HG03064 (cell line): ENCODE measurements around the gene OASL.
A peak's percentile ranks its signal among the peaks of the same experiment; 100 is the strongest.
"Not testable (repeated sequence)": the region's sequence is repeated elsewhere in the genome, so short reads cannot be mapped to it uniquely, and the experiment has no call there.

Experiments used
- ATAC-seq: cut with Tn5 transposase; IDR thresholded peaks from one replicate; pipeline ENCODE4 v1.9.1; 2021; ENCODE audit warnings: low read depth; ENCODE audit not compliant: unreplicated experiment

OASL gene

DNA sequence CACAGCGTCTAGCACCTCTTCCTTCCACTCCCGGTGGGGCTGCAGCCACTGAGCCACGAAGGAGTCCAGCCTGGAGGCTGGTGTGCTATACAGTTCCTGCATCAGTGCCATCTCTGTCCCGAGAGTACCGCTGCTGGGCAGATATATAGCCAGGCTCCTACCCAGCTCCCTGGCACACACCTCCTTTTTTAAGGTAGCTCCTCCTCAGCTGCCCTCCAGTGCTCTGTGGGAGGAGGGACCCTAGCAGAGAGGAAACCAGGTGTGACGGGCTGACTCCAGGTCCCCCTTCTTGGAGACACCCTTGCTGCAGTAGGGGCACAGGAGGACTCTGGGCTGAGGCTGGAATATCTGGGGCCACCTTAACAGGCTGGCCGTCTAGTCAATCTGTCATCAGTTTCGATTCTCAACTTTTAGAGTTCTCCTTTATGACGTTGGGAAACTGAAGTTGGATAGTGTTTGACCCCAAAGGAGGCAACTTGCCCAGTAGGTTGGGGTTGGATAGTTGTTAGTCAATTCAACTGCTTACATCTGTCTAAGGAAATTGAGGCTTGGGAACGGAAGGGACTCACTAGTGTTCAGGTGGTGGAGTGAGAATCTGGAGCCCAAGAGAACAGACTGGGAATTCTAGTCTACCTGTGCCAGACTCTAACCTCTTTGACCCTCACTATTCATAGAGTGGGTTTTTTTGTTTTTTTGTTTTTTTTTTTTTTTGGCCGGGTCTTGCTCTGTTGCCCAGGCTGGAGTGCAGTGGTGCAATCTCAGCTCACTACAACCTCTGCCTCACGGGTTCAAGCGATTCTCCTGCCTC, at the start of gene OASL:
Gene OASL, minus strand, starts transcription at position 386 of the 808 bp plus-strand sequence. Its CDS starts 275 bp downstream, at position 111.
- peak; percentile 70 for ATAC-seq

GRCh38 chr12:121088195-121088585, 49.1 kb upstream of the OASL start:
- ATAC-seq = no peak

DNA sequence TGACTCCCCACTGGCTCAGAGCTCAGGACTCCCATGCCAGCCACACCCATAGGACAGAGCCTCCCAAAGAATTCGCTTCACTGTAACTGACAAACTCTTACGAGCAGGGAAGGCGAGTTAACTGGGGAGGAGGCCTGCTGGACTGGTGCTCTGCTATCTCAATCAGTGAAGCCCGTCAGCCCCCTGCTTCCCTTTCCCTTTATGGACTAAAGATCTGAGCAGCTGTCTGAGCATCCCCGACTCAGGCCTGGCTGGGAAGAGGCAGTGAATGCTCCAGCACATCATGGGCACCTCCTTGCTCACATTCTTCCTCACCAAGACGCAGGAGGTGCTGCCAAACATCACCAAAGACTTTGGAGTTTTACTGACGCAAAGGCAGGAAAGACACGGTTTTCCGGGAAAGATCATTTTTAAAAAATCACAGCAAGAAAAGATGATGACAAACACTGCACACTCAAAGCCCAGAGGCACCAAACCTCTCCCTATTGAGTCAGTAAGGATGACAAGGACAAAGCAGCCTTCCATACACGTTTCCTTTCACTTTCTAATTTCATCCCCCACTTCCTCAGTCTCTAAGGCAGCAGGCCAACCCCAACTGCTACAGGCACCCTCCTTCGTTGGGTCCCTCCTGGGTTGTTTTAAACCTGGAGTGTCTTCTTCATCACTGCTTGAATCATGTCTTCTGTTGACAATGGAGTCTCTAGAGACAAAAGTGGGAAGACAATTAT, 48.6 kb upstream of the OASL start:
- ATAC-seq = no peak

- no peak for ATAC-seq
These were observed 47.8 kb upstream of the OASL start for GRCh38 chr12:121086781-121087295.

DNA sequence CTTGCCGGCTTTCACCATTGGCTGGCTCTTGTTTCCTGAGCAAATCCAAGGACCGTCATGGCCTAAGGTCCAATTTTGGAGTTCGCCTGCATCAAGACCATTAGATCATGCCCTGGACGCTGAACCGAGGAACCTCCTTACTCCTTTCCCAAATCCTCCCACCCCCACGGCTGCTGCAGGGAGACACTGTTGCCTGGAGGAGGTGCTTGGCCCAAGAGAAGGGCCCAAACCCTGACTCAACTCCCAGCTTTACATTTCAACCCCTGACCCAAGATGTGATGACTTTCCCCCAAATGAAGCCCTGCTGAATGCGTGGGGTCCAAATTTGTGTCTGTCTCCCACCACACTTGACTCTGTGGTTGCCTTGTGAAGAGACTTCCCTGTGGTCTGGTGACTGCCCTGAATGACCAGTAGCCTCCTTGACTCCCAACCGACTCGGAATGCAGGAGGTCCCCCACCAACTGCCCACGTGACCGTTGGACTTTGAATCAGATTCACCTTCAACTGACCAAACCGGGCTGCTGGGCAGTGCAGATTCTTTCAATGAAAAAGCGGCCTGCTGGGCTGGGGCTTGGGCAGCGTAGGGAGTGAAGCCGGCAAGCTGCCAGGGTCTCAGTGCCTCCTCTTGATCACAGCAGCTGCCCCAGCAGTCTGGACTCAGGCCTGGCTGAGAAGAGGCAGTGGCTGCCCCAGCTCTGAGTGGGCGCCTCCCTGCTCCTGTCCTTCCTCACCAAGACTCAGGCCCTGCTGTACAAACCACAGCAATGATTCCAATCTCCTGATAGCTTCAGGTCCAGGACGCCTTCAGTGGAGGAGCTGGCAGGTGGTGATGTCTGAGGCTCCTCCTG, 46.7 kb upstream of the OASL start:
- ATAC-seq = no peak

DNA sequence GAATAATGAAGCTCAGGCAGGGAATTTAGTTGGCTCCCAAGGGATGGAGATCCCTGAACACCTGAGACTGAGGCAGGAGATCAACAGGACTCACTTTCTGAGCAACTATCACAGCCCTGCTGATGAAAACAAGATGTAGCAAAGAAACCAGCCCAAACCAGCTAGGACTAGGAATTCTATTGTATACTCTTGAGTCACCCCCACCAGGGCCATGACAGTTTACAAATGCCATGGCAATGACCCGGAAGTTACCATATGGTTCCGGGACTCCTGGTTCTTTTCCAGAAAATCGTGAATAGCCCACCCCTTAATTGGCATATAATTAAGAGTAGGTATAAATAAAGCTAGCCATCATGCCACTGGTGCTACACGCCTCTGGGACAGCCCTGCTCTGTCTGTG, 46.0 kb upstream of the OASL start:
- ATAC-seq = no peak

DNA sequence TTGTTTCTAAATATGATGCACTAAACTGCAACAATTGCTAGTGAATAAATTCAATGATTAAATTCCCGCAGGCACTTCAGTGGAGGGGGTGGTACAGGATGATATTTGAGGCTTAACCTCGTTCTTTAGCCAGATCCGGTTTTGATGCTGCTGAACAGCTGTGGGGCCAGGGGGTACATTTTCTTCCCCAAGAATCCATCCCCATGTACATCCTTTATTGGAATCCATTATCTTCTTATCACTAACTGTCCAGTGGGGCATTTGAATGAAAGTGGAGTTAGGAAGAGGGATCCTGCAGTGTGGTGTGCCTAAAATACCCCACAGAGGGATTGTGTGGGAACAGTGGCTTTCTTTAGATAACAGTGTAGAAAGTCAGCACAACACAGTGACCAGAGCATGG, 45.2 kb upstream of the OASL start:
- no peak for ATAC-seq

DNA sequence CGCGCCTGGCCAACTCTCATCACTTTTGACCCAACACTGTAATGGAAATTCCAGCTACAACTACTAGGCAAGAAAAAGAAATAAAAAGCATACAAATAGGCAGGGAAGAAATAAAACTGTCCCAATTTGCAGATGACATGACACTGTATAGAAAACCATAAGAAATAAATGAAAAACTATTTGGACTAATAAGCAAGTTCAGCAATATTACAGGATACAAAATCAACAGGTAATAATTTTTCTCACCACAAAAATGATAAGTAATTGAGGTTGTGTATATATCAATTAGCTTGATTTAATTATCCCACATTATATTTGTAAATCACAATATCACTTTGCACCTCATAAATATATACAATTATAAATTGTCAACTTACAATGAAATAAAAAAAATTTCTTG, 41.9 kb upstream of the OASL start:
- no peak for ATAC-seq

DNA sequence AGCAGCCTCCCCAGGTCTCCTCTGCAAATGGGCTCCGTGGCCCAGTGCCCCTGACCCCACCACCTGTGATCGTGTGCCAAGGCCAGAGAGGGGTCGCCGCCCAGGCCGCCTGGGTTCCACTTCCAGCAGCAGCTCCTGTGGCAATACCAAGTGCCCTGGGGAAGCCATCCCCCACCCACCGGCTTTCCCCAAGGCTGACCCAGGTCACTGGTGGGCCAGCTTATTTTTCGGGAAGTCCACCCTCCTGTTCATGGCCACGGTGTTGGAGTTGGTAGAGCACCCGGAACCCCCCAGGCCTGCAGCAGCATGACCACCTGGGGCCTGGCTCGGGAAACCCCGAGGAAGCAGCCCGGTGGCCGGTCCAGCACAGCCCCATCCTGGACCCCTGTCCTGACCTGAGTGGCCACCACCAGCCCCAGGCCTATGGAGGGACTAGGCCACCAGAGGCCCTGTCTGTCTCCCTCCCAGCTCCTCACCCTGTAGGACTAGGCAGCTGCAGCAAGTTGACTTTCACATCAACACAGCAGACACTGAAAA, 40.8 kb upstream of the OASL start:
- ATAC-seq = no peak

- not testable (repeated sequence) for ATAC-seq
These were observed 38.4 kb upstream of the OASL start for GRCh38 chr12:121077440-121077839.

- ATAC-seq = not testable (repeated sequence)
These were observed 36.9 kb upstream of the OASL start for GRCh38 chr12:121075911-121076310.

- ATAC-seq = no peak
These were observed 33.1 kb upstream of the OASL start for GRCh38 chr12:121072147-121072546.

- no peak for ATAC-seq
These were observed 30.2 kb upstream of the OASL start for GRCh38 chr12:121069206-121069605.

GRCh38 chr12:121065345-121065744, 26.3 kb upstream of the OASL start:
- ATAC-seq = no peak

GRCh38 chr12:121064586-121064985, 25.5 kb upstream of the OASL start:
- not testable (repeated sequence) for ATAC-seq

DNA sequence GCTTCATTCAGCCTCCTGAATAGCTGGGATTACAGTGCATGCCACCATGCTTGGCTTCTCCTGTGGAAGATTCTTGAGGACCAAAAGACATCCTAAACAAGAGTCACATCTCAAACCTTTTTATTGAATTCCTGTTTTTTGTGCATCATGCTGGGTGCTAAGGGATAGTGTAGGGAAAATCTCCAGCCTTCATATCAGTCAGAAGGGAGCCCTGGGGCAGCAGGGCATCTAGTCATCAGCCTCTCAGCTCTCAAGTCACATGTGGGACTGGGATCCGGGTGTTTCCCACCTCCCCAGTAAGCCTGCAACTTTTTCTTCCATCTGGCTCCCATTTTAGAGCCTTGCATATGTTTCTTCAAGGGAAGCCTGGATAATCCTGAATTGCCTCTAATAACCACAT, 25.1 kb upstream of the OASL start:
- ATAC-seq = no peak

DNA sequence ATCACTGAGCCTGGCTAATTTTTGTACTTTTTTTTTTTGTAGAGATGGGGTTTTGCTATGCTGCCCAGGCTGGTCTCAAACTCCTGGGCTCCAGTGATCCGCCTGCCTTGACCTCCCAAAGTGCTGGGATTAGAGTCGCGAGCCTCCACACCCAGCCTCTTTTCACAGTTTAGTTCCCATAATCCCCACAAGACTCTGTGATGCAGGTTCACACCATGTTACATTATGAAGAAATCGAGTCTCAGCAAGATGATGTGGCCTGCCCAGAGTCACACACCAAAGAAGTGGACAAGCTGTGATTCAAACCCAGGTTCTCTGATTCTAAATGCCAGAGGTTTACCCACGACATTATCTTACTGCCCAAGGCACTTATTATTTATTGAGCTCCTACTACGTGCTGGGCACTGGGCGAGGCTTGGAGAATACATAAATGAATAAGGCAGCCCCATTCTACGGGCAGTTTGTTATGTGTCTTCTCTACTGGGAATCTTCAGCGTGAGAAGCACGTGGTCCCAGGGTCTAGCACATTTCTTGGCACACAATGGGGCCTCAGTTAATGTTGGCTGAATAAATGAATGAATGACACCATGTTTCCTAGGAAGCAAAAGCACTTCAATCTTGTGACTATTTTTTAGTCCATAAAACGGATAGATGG, 23.5 kb upstream of the OASL start:
- ATAC-seq = no peak

- no peak for ATAC-seq
These were observed 22.8 kb upstream of the OASL start for GRCh38 chr12:121061831-121062230.

DNA sequence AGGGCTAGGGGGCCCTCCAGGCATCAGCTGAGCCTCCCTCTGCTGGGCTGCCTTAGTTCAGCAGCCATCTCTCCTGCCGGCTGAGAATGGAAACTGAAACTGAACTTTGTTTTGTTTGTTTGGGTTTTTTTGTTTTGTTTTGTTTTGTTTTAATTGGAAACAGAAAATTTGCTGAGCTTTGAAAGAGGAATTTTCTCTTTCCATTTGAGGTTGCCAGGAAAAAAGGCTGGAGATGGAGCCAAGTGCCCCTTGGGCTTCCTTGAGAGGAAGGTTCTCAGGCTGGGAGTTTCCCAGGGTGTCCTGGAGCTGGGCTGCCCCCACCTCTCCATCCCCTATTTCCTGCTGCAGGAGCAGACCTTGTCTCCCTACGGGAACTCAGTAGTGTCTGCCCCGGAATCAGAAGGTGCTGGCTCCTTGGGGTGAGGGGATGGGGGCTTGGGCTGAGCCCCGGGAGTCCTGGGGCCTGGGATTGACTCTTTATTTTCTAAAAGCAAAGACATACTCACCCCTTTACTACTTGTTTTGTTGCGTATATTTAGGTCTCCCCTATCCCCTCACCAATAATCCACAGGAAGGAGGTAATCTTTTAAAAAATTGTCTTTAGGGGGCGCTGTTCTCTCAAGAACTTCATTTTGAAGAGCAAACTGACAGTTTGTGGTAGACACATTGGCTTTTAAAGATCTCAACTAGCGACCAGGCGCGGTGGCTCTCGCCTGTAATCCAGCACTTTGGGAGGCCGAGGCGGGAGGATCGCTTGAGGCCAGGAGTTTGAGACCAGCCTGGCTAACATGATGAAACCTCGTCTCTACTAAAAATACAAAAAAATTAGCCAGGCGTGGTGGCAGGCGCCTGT, 21.3 kb upstream of the OASL start:
- ATAC-seq = peak; percentile 80
